Measurements from ENCODE around the gene NDUFS8. TPM values are rescaled to one million over a fixed set of nuclear protein-coding genes. Genes with fewer than 3 reads are reported as not detected.
A peak's percentile ranks its signal among the peaks of the same experiment; 100 is the strongest.

The NDUFS8 gene
- total and polyA plus RNA-seq, 2 of the 13 experiments (the other 11 are each of a cell fraction or from before 2014, with no cell fraction given): 96.7 to 158 TPM

- TF ChIP-seq PATZ1 (CRISPR knock-in tag; IDR thresholded peaks at IDR 0.05) (0 out of 2 replicates have a peak, but pooled peaks have one; percentile 48), CSRNP1 (CRISPR knock-in tag; IDR thresholded peaks at IDR 0.05) (no peak), KAT8 (CRISPR knock-in tag; IDR thresholded peaks at IDR 0.05) (peak; percentile 51; the same call in 1 of the 2 replicates), FOXA3 (CRISPR knock-in tag; IDR thresholded peaks at IDR 0.05) (peak; percentile 26; the same call in 1 of the 2 replicates), PBX2 (CRISPR knock-in tag; IDR thresholded peaks at IDR 0.05) (no peak), ZBTB21 (CRISPR knock-in tag; IDR thresholded peaks at IDR 0.05) (no peak), ZNF337 (CRISPR knock-in tag; IDR thresholded peaks at IDR 0.05; ENCODE audit: borderline replicate concordance, low read depth) (0 out of 2 replicates have a peak, but pooled peaks have one; percentile 43), GZF1 (CRISPR knock-in tag; IDR thresholded peaks at IDR 0.05) (no peak), GMEB1 (CRISPR knock-in tag; IDR thresholded peaks at IDR 0.05; ENCODE audit: borderline replicate concordance) (0 out of 2 replicates have a peak, but pooled peaks have one; percentile 45), ZNF737 (CRISPR knock-in tag; IDR thresholded peaks at IDR 0.05; ENCODE audit: borderline replicate concordance) (no peak), ZNF644 (CRISPR knock-in tag; IDR thresholded peaks at IDR 0.05; ENCODE audit: low read depth) (0 out of 2 replicates have a peak, but pooled peaks have one; percentile 18), GLMP (CRISPR knock-in tag; IDR thresholded peaks at IDR 0.05; ENCODE audit: borderline replicate concordance) (no peak), ZSCAN29 (CRISPR knock-in tag; conservative IDR thresholded peaks at IDR 0.05) (no peak), PRDM4 (CRISPR knock-in tag; IDR thresholded peaks at IDR 0.05; ENCODE audit: borderline replicate concordance) (no peak), ATF1 (CRISPR knock-in tag; IDR thresholded peaks at IDR 0.05) (no peak), CCDC6 (CRISPR knock-in tag; IDR thresholded peaks at IDR 0.05) (peak; percentile 59; the same call in 1 of the 2 replicates), ZNF564 (CRISPR knock-in tag; IDR thresholded peaks at IDR 0.05) (peak; percentile 68; the same call in 1 of the 2 replicates), ZBTB7B (CRISPR knock-in tag; IDR thresholded peaks at IDR 0.05) (peak; percentile 47; the same call in 1 of the 2 replicates)
Measured at GRCh38 chr11:68012843-68013610, 17.5 kb upstream of the NDUFS8 start (continued).
